GM10248 (cell line): ENCODE measurements around the gene EDC4.
A peak's percentile ranks its signal among the peaks of the same experiment; 100 is the strongest.

Experiments used
- CTCF ChIA-PET: fragments of 300-600 bp; sonication (Branson Sonifier 250); formaldehyde crosslinking; extraction: SDS; loops from one replicate; lab custom pipeline; 2021; ENCODE audit warnings: antibody characterized with exemption; lab: Yijun Ruan, JAX
- POLR2A ChIA-PET: fragments of 350-650 bp; sonication (Branson Sonifier 250); formaldehyde crosslinking; extraction: SDS; loops from one replicate; lab custom pipeline; 2020; ENCODE audit warnings: antibody characterized with exemption; lab: Yijun Ruan, JAX
- DNase-seq: peaks from one replicate; pipeline ENCODE4 v3.0.0; 2012; ENCODE audit errors: extremely low spot score
- TF ChIP-seq, protein P1 (sequence below): IDR thresholded peaks from 2 replicates; pipeline ENCODE4 v1.5.1; 2012; ENCODE audit warnings: mild to moderate bottlenecking, low read depth; ENCODE audit errors: extremely low read depth, missing control alignments, control extremely low read depth

The EDC4 gene

DNA sequence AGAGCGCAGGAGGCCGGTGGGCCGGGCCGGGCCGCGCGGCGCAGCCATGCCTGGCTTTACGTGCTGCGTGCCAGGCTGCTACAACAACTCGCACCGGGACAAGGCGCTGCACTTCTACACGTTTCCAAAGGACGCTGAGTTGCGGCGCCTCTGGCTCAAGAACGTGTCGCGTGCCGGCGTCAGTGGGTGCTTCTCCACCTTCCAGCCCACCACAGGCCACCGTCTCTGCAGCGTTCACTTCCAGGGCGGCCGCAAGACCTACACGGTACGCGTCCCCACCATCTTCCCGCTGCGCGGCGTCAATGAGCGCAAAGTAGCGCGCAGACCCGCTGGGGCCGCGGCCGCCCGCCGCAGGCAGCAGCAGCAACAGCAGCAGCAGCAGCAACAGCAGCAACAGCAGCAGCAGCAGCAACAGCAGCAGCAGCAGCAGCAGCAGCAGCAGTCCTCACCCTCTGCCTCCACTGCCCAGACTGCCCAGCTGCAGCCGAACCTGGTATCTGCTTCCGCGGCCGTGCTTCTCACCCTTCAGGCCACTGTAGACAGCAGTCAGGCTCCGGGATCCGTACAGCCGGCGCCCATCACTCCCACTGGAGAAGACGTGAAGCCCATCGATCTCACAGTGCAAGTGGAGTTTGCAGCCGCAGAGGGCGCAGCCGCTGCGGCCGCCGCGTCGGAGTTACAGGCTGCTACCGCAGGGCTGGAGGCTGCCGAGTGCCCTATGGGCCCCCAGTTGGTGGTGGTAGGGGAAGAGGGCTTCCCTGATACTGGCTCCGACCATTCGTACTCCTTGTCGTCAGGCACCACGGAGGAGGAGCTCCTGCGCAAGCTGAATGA is 30.1 kb upstream of the EDC4 start:
- TF ChIP-seq, protein P1, sequence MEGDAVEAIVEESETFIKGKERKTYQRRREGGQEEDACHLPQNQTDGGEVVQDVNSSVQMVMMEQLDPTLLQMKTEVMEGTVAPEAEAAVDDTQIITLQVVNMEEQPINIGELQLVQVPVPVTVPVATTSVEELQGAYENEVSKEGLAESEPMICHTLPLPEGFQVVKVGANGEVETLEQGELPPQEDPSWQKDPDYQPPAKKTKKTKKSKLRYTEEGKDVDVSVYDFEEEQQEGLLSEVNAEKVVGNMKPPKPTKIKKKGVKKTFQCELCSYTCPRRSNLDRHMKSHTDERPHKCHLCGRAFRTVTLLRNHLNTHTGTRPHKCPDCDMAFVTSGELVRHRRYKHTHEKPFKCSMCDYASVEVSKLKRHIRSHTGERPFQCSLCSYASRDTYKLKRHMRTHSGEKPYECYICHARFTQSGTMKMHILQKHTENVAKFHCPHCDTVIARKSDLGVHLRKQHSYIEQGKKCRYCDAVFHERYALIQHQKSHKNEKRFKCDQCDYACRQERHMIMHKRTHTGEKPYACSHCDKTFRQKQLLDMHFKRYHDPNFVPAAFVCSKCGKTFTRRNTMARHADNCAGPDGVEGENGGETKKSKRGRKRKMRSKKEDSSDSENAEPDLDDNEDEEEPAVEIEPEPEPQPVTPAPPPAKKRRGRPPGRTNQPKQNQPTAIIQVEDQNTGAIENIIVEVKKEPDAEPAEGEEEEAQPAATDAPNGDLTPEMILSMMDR, result peak; percentile 57
- ChIA-PET POLR2A (no interaction called here), CTCF (interaction anchor here (0.9 to 3.0 kb wide), 7 partner anchors 9 to 322 kb away, joined by 3 to 18 read pairs (median 6); partner anchors contain the start of genes RANBP10 and TSNAXIP1)
- DNase-seq, result peak; percentile 50

DNA sequence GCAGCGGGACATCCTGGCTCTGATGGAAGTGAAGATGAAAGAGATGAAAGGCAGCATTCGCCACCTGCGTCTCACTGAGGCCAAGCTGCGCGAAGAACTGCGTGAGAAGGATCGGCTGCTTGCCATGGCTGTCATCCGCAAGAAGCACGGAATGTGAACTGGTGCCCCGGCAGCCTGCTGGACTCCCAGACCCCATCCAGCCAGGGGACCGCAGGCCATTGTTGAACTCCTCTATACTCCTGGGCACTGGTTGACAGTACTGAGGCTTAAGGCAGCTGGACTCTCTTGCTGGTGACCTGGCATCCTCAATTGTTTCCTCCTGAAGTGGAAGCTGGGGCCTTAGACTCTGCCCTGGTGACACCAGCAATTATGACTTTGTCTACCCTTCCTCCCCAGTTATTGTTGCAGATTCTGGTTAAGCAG is 29.5 kb upstream of the EDC4 start:
- TF ChIP-seq, protein P1, result no peak
- ChIA-PET CTCF (interaction anchor here (0.9 to 3.0 kb wide), 8 partner anchors 9 to 323 kb away, joined by 3 to 18 read pairs (median 4); partner anchors contain the start of genes RANBP10 and TSNAXIP1), POLR2A (no interaction called here)
- no peak for DNase-seq

DNA sequence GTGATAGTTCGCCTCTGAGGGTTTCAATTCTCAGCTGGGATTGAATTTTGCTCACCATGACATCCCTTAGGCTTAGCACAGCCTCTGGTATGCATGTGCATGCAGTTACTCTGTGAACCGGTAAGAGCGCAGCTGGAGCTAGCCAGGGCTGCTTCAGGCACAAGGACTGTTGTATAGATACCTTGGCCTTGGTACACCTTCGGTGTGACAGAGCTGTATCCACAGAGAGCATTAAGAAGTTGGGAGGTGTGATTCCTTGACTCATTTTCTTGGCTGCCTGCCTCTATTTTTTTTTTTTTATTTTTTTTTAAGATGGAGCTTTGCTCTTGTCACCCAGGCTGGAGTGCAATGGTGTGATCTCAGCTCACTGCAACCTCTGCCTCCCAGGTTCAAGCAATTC is 28.4 kb upstream of the EDC4 start:
- ChIA-PET CTCF (interaction anchor here (0.6 to 3.0 kb wide), 13 partner anchors 9 to 323 kb away, joined by 3 to 18 read pairs (median 5); partner anchors contain the start of genes PSKH1, RANBP10 and TSNAXIP1), POLR2A (interaction anchor here (0.6 to 0.7 kb wide), 2 partner anchors 16 to 257 kb away, joined by 3 to 4 read pairs; no protein-coding TSS in a partner anchor)
- TF ChIP-seq, protein P1, result no peak
- no peak for DNase-seq

DNA sequence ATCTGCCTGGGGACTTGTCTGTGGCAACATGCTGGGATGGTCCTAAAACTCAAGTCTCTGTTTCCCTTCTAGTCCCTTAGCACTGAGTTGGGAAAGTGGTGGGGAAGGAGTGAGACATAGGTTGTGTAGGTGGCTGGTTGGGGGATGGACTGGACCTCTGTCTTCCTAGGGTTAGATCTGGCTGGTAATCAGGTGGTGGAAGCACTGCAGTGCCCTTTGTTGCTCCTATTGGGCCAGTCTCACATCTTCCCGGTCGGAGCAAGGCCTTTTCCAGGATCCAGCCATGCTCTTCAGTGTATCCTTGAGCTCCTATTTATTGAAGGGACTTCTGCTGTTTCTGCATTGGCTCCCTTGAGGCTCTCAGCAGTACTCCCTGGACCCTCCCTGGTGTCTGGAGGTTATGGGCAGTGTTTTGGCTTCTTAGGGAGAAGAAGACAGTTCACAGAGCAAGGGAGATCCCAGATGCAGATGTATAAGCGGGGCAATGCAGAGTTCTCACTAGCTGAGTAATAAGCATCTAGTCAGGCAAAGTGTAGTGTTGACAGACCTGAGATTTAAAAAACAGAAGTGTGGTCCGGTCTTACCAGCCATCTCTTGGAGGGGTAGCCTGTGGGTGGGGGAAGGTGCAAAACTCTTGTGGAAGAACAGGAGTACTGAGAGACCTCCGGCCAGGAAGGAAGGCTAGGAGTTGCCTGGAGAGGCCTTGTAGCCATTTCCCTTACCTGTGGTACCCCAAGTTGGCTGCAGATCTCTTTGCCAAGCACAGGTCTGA is 27.4 kb upstream of the EDC4 start:
- TF ChIP-seq, protein P1, result no peak
- ChIA-PET POLR2A (interaction anchor here (0.5 to 0.7 kb wide), 4 partner anchors 10 to 256 kb away, joined by 3 to 4 read pairs (median 3); no protein-coding TSS in a partner anchor), CTCF (interaction anchor here (0.8 to 3.0 kb wide), 14 partner anchors 8 to 324 kb away, joined by 3 to 18 read pairs (median 4); partner anchors contain the start of genes RANBP10 and TSNAXIP1)
- no peak for DNase-seq

DNA sequence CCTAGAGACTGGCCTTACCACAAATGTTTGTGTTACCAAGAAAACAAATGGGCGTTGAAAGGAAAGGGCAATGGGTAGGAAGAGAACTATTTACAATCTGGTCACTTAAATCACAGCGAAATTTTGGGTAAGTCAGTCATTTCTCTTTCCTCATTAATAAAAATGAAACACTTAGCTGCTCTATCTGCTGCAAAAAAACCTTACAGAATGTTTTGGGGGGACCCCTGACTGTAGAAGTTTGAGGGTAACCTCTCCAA is 26.9 kb upstream of the EDC4 start:
- TF ChIP-seq, protein P1, result no peak
- no peak for DNase-seq
- CTCF ChIA-PET, result interaction anchor here (0.8 to 2.0 kb wide), 6 partner anchors 9 to 39 kb away, joined by 3 to 5 read pairs (median 4); partner anchors contain the start of genes RANBP10 and TSNAXIP1
- POLR2A ChIA-PET, result interaction anchor here (0.5 to 0.7 kb wide), 4 partner anchors 11 to 92 kb away, joined by 3 to 4 read pairs (median 3); no protein-coding TSS in a partner anchor

DNA sequence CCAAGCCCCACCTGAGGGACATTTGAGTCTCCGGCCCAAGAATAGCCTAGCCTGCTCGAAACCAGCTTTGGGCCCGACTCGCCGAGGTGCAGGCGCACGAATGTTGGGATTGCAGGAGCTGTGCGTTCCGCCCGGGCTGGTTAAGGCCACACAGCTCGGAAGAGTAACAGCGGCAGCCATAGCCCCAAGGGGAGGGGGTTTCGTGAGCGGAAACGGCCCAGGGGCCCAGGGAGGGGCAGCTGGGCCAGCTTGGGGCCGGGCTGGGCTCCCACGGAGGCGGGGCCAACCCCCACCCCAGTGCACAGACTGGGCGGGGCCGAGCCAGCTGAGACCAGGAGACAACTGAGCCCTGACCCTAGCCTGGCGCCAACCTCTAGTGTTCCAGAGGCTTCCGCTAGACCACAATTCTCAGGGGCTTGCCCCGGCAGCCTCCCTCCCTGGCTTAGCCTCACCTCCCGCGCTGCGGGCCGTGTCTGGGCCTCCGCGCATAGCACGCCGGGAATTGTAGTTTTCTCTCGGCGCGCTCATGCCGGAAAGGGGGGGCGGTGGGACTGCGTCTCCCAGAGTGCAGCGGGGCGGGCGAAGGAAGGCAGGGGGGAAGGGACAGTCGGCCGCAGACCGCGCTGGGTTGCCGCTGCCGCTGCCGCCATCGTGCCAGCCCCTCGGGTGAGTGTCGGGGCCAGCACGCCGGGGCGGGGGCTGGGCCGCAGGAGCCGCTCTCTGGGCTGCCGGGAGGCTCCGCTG is 26.4 kb upstream of the EDC4 start, which contains the start of gene NUTF2:
NUTF2 (plus strand) TSS at position 614 of the 744 bp plus-strand sequence. CDS start 18,198 bp downstream, outside the sequence.
- CTCF ChIA-PET, result interaction anchor here (0.8 to 2.0 kb wide), 6 partner anchors 9 to 40 kb away, joined by 3 to 5 read pairs (median 4); partner anchors contain the start of genes RANBP10 and TSNAXIP1
- POLR2A ChIA-PET, result interaction anchor here (0.5 to 0.7 kb wide), 4 partner anchors 11 to 92 kb away, joined by 3 to 4 read pairs (median 3); no protein-coding TSS in a partner anchor
- TF ChIP-seq, protein P1, result no peak
- peak; percentile 95 for DNase-seq
